Skeletal muscle tissue (tissue), 4 donors: ENCODE data around the gene ELF2. TPM values are rescaled to one million over a fixed set of nuclear protein-coding genes. Genes with fewer than 3 reads are reported as not detected.
"Not testable (repeated sequence)": the region's sequence is repeated elsewhere in the genome, so short reads cannot be mapped to it uniquely, and the experiment has no call there.

Source experiments
- H3K27ac ChIP-seq: one replicate; pipeline ENCODE4 v1.7.0; 2013; ENCODE audit warnings: mild to moderate bottlenecking, low read depth, low read length, inconsistent platforms
- H3K27me3 ChIP-seq, 3 donors: one replicate each; pipeline ENCODE4 v1.7.0; 2013; ENCODE audit warnings: low read length in 3 of 3; ENCODE audit not compliant: control insufficient read depth in 3 of 3, insufficient read depth in 3 of 3
- H3K36me3 ChIP-seq, 3 donors: one replicate each; pipeline ENCODE4 v1.7.0; 2013; ENCODE audit warnings: low read length in 3 of 3; ENCODE audit not compliant: control insufficient read depth in 3 of 3, insufficient read depth in 3 of 3
- H3K4me1 ChIP-seq, 3 donors: one replicate each; pipeline ENCODE4 v1.7.0; 2013; ENCODE audit warnings: low read length in 3 of 3, mild to moderate bottlenecking in 3 of 3; ENCODE audit not compliant: control insufficient read depth in 3 of 3, insufficient read depth in 3 of 3
- H3K4me3 ChIP-seq, 3 donors: one replicate each; pipeline ENCODE4 v1.7.0; 2013; ENCODE audit warnings: low read length in 3 of 3
- H3K9ac ChIP-seq, 3 donors: one replicate each; pipeline ENCODE4 v1.7.0; 2013; ENCODE audit warnings: low read length in 3 of 3, mild to moderate bottlenecking in 3 of 3, moderate library complexity in 2 of 3, low read depth in 1 of 3
- H3K9me3 ChIP-seq, 3 donors: one replicate each; pipeline ENCODE4 v1.7.0; 2013; ENCODE audit warnings: low read length in 3 of 3; ENCODE audit not compliant: control insufficient read depth in 3 of 3
- total RNA-seq: library from RNA; depleted of rRNA; stranded (reverse); fragments of >200 nt; gene quantifications from one replicate; pipeline ENCODE4 v1.2.3, GENCODE V29; 2014
- donor health status: Osteomylitis.

ELF2 gene
- total RNA-seq, 1 donor from 2014 or later = 88.2 TPM

GRCh38 chr4:139129206-139129605 lies 47.8 kb downstream of the ELF2 start:
- no peak overlapping the region for H3K4me3 ChIP-seq
- H3K36me3 ChIP-seq = peaks cover 0 to 7% (median 2%) of the 10 kb centered on the region in 3 donors
- H3K27ac ChIP-seq = no peak overlapping the region
- H3K9ac ChIP-seq = no peak overlapping the region
- no peaks in the 10 kb centered on the region for H3K27me3 ChIP-seq
- H3K4me1 ChIP-seq = no peaks in the 10 kb centered on the region
- no peaks in the 10 kb centered on the region for H3K9me3 ChIP-seq

GRCh38 chr4:139126898-139127297 lies 50.1 kb downstream of the ELF2 start:
- peaks cover 0 to 6% (median 2%) of the 10 kb centered on the region in 3 donors for H3K36me3 ChIP-seq
- H3K4me3 ChIP-seq = no peak overlapping the region
- H3K9ac ChIP-seq = no peak overlapping the region
- no peaks in the 10 kb centered on the region for H3K27me3 ChIP-seq
- H3K4me1 ChIP-seq = no peaks in the 10 kb centered on the region
- H3K9me3 ChIP-seq = no peaks in the 10 kb centered on the region
- H3K27ac ChIP-seq = no peak overlapping the region

- H3K9me3 ChIP-seq = no peaks in the 10 kb centered on the region
- no peaks in the 10 kb centered on the region for H3K27me3 ChIP-seq
- no peak overlapping the region for H3K4me3 ChIP-seq
- no peak overlapping the region for H3K9ac ChIP-seq
- H3K4me1 ChIP-seq = no peaks in the 10 kb centered on the region
- H3K36me3 ChIP-seq = peaks cover 0 to 6% (median 0%) of the 10 kb centered on the region in 3 donors
- H3K27ac ChIP-seq = no peak overlapping the region
Observed at GRCh38 chr4:139123910-139124309, 53.1 kb downstream of the ELF2 start.

GRCh38 chr4:139118365-139118764 lies 58.7 kb downstream of the ELF2 start:
- no peaks in the 10 kb centered on the region for H3K4me1 ChIP-seq
- H3K9ac ChIP-seq = no peak overlapping the region
- no peak overlapping the region for H3K27ac ChIP-seq
- H3K9me3 ChIP-seq = no peaks in the 10 kb centered on the region
- no peaks in the 10 kb centered on the region for H3K27me3 ChIP-seq
- peaks cover 6 to 12% (median 11%) of the 10 kb centered on the region in 3 donors for H3K36me3 ChIP-seq
- no peak overlapping the region for H3K4me3 ChIP-seq

- Histone ChIP-seq H3K4me1 (no peaks in the 10 kb centered on the region), H3K36me3 (peaks cover 6 to 12% (median 11%) of the 10 kb centered on the region in 3 donors), H3K9ac (no peak overlapping the region)
Observed at GRCh38 chr4:139115226-139115625, 61.8 kb downstream of the ELF2 start.

GRCh38 chr4:139114795-139115194 lies 62.2 kb downstream of the ELF2 start:
- peaks cover 6 to 12% (median 11%) of the 10 kb centered on the region in 3 donors for H3K36me3 ChIP-seq

More at GRCh38 chr4:139115226-139115625, 61.8 kb downstream of the ELF2 start:
- H3K27ac ChIP-seq = no peak overlapping the region
- no peaks in the 10 kb centered on the region for H3K27me3 ChIP-seq
- H3K4me3 ChIP-seq = no peak overlapping the region
- no peaks in the 10 kb centered on the region for H3K9me3 ChIP-seq

GRCh38 chr4:139112650-139113049 lies 64.4 kb downstream of the ELF2 start:
- H3K27ac ChIP-seq = no peak overlapping the region
- peaks cover 6 to 12% (median 7%) of the 10 kb centered on the region in 3 donors for H3K36me3 ChIP-seq

More at GRCh38 chr4:139114795-139115194, 62.2 kb downstream of the ELF2 start:
- H3K4me1 ChIP-seq, H3K27ac ChIP-seq, H3K9ac ChIP-seq, H3K27me3 ChIP-seq, H3K9me3 ChIP-seq, H3K4me3 ChIP-seq: not testable (repeated sequence)

GRCh38 chr4:139108567-139109128 lies 68.4 kb downstream of the ELF2 start:
- Histone ChIP-seq H3K27me3 (no peaks in the 10 kb centered on the region), H3K4me3 (no peak overlapping the region), H3K36me3 (peaks cover 0 to 2% (median 0%) of the 10 kb centered on the region in 3 donors), H3K27ac (peak overlapping the region; percentile 43), H3K4me1 (peaks cover 0 to 9% (median 0%) of the 10 kb centered on the region in 3 donors), H3K9ac (no peak overlapping the region), H3K9me3 (no peaks in the 10 kb centered on the region)

More at GRCh38 chr4:139112650-139113049, 64.4 kb downstream of the ELF2 start:
- no peak overlapping the region for H3K4me3 ChIP-seq
- peaks cover 0 to 6% (median 0%) of the 10 kb centered on the region in 3 donors for H3K4me1 ChIP-seq
- no peaks in the 10 kb centered on the region for H3K27me3 ChIP-seq
- no peaks in the 10 kb centered on the region for H3K9me3 ChIP-seq
- H3K9ac ChIP-seq = no peak overlapping the region

GRCh38 chr4:139099366-139099982 lies 77.5 kb downstream of the ELF2 start:
- H3K27ac ChIP-seq = no peak overlapping the region
- no peak overlapping the region for H3K4me3 ChIP-seq
- H3K27me3 ChIP-seq = no peaks in the 10 kb centered on the region
- H3K9ac ChIP-seq = no peak overlapping the region
- H3K36me3 ChIP-seq = no peaks in the 10 kb centered on the region
- H3K9me3 ChIP-seq = no peaks in the 10 kb centered on the region
- peaks cover 0 to 3% (median 0%) of the 10 kb centered on the region in 3 donors for H3K4me1 ChIP-seq

- H3K4me3 ChIP-seq = no peak overlapping the region
- no peaks in the 10 kb centered on the region for H3K27me3 ChIP-seq
- H3K9me3 ChIP-seq = no peaks in the 10 kb centered on the region
- H3K27ac ChIP-seq = no peak overlapping the region
- H3K9ac ChIP-seq = no peak overlapping the region
- H3K4me1 ChIP-seq = no peaks in the 10 kb centered on the region
- H3K36me3 ChIP-seq = no peaks in the 10 kb centered on the region
Observed at GRCh38 chr4:139092271-139092670, 84.7 kb downstream of the ELF2 start.
